HG03103 (cell line): ENCODE measurements around the gene USP12.
"Not testable (repeated sequence)": the region's sequence is repeated elsewhere in the genome, so short reads cannot be mapped to it uniquely, and the experiment has no call there.

Source experiments
- ATAC-seq: cut with Tn5 transposase; IDR thresholded peaks from one replicate; pipeline ENCODE4 v1.9.1; 2021; ENCODE audit warnings: low read depth; ENCODE audit not compliant: unreplicated experiment

USP12 gene

GRCh38 chr13:27125357-27126282, 46.0 kb downstream of the USP12 start:
- no peak for ATAC-seq

GRCh38 chr13:27124571-27124970, 47.0 kb downstream of the USP12 start:
- ATAC-seq = no peak

GRCh38 chr13:27123445-27123844, 48.2 kb downstream of the USP12 start:
- not testable (repeated sequence) for ATAC-seq

- ATAC-seq = no peak
Measured at GRCh38 chr13:27122036-27122435, 49.6 kb downstream of the USP12 start.

GRCh38 chr13:27120811-27121210, 50.8 kb downstream of the USP12 start:
- no peak for ATAC-seq

- ATAC-seq = no peak
Measured at GRCh38 chr13:27120011-27120410, 51.6 kb downstream of the USP12 start.

GRCh38 chr13:27118428-27119054, 53.1 kb downstream of the USP12 start:
- no peak for ATAC-seq

- no peak for ATAC-seq
Measured at GRCh38 chr13:27117952-27118351, 53.7 kb downstream of the USP12 start.

- ATAC-seq = no peak
Measured at GRCh38 chr13:27117158-27117557, 54.5 kb downstream of the USP12 start.

GRCh38 chr13:27113436-27113835, 58.2 kb downstream of the USP12 start:
- ATAC-seq = no peak

- ATAC-seq = no peak
Measured at GRCh38 chr13:27112006-27112405, 59.6 kb downstream of the USP12 start.

GRCh38 chr13:27110056-27110746, 61.4 kb downstream of the USP12 start:
- no peak for ATAC-seq

GRCh38 chr13:27106144-27106543, 65.5 kb downstream of the USP12 start:
- ATAC-seq = no peak

- no peak for ATAC-seq
Measured at GRCh38 chr13:27104606-27105005, 67.0 kb downstream of the USP12 start.

- ATAC-seq = no peak
Measured at GRCh38 chr13:27101847-27102246, 69.8 kb downstream of the USP12 start.

GRCh38 chr13:27101289-27101688, 70.3 kb downstream of the USP12 start:
- no peak for ATAC-seq

GRCh38 chr13:27097691-27098090, 73.9 kb downstream of the USP12 start:
- ATAC-seq = no peak

GRCh38 chr13:27091451-27091850, 80.2 kb downstream of the USP12 start:
- no peak for ATAC-seq

GRCh38 chr13:27088619-27089018, 83.0 kb downstream of the USP12 start:
- ATAC-seq = no peak

GRCh38 chr13:27086599-27087265, 84.9 kb downstream of the USP12 start:
- no peak for ATAC-seq

- ATAC-seq = no peak
Measured at GRCh38 chr13:27083183-27083582, 88.4 kb downstream of the USP12 start.
